CD4-positive, alpha-beta T cell (primary cell): Measurements from ENCODE around the gene GDF7. TPM values are rescaled to one million over a fixed set of nuclear protein-coding genes. Genes with fewer than 3 reads are reported as not detected.

Source experiments
- ATAC-seq: fragments of 200-7000 bp; cut with Tn5 transposase; one replicate; pipeline ENCODE4 v1.10.0; 2022; ENCODE audit warnings: mild to moderate bottlenecking; ENCODE audit not compliant: poor library complexity
- CTCF ChIA-PET: fragments of 350-600 bp; sonication (Branson Sonifier 250); formaldehyde crosslinking; loops from one replicate; lab custom pipeline; 2021; ENCODE audit warnings: antibody characterized with exemption, inconsistent platforms; lab: Charles Lee
- POLR2A ChIA-PET: fragments of 350-600 bp; sonication (Branson Sonifier 250); formaldehyde crosslinking; loops from one replicate; lab custom pipeline; 2021; ENCODE audit warnings: antibody characterized with exemption, inconsistent platforms; lab: Charles Lee
- DNase-seq, 14 experiments: peaks; one replicate each; pipeline ENCODE4 v3.0.0-alpha.2; 2013 to 2020; ENCODE audit warnings: mixed read lengths in 2 of 14
- H3K27ac ChIP-seq, 2 donors: one replicate each; pipeline versions ENCODE4 v1.5.1 to v1.7.0; 2013; ENCODE audit warnings: low read length in 2 of 2, low read depth in 1 of 2, mild to moderate bottlenecking in 1 of 2
- H3K27me3 ChIP-seq, 2 experiments: 1 replicate in 1 of 2; 2 replicates in 1 of 2; pipeline versions ENCODE4 v1.6.1 to v1.7.0; 2013; ENCODE audit warnings: low read length in 2 of 2, control low read depth in 1 of 2, mild to moderate bottlenecking in 1 of 2, moderate library complexity in 1 of 2; ENCODE audit not compliant: insufficient read depth in 2 of 2, control insufficient read depth in 1 of 2
- H3K36me3 ChIP-seq: one replicate; pipeline ENCODE4 v1.6.1; 2013; ENCODE audit warnings: low read length, control low read depth; ENCODE audit not compliant: insufficient read depth
- H3K4me1 ChIP-seq: one replicate; pipeline ENCODE4 v1.6.1; 2013; ENCODE audit warnings: low read length, control low read depth; ENCODE audit not compliant: insufficient read depth
- H3K4me3 ChIP-seq: one replicate; pipeline ENCODE4 v1.5.1; 2013; ENCODE audit warnings: mild to moderate bottlenecking, low read length, moderate library complexity
- H3K9me3 ChIP-seq, 2 experiments: 1 replicate in 1 of 2; 2 replicates in 1 of 2; pipeline versions ENCODE4 v1.6.1 to v1.7.0; 2013; ENCODE audit warnings: low read length in 2 of 2, mild to moderate bottlenecking in 2 of 2, control low read depth in 1 of 2, moderate library complexity in 1 of 2; ENCODE audit not compliant: control insufficient read depth in 1 of 2, insufficient read depth in 1 of 2
- H3K27ac Mint-ChIP-seq: one replicate; pipeline ENCODE4 v1.8.0; 2020; ENCODE audit warnings: mixed read lengths
- H3K27me3 Mint-ChIP-seq: one replicate; pipeline ENCODE4 v1.8.0; 2021; ENCODE audit warnings: mixed read lengths
- H3K36me3 Mint-ChIP-seq: one replicate; pipeline ENCODE4 v1.8.0; 2021; ENCODE audit warnings: low read depth, mixed read lengths
- H3K4me1 Mint-ChIP-seq: one replicate; pipeline ENCODE4 v1.8.0; 2021; ENCODE audit warnings: low read depth, mixed read lengths
- H3K4me3 Mint-ChIP-seq: one replicate; pipeline ENCODE4 v1.8.0; 2020; ENCODE audit warnings: mild to moderate bottlenecking, mixed read lengths
- H3K9me3 Mint-ChIP-seq: one replicate; pipeline ENCODE4 v1.8.0; 2020; ENCODE audit warnings: mixed read lengths
- CTCF ChIP-seq: fragments of 200-600 bp; IDR thresholded peaks from one replicate; pipeline ENCODE4 v1.8.0; 2022; ENCODE audit warnings: antibody characterized with exemption, mild to moderate bottlenecking
- intact Hi-C, 2 experiments: fragments of 100-400 bp; cut with DNase I in 1 of 2; cut with micrococcal nuclease in 1 of 2; formaldehyde crosslinking; loops; one replicate each; pipeline versions ENCODE4 v1.15.1 to v1.9.0; 2023 to 2025; cut with DNase I, micrococcal nuclease
- polyA plus RNA-seq, 2 donors: library from polyadenylated mRNA; unstranded; fragments of 120-200 nt; gene quantifications; one replicate each; pipeline ENCODE4 v1.2.1, GENCODE V29; 2013
- total RNA-seq, 174 experiments: library from RNA in 2 of 174; stranded (reverse) in 2 of 174; gene quantifications; one replicate each; pipeline ENCODE4 v1.2.3 and lab custom pipeline; 2021 to 2026

Gene GDF7
- total RNA-seq = under 1 TPM; 0.05 to 0.14 TPM
- 0.57 TPM for polyA plus RNA-seq (2013, experiment 1 of 2)
- 0.67 TPM for polyA plus RNA-seq (2013, experiment 2 of 2)
- 0 to 7.0 (median 1.4) reads per million in 172 experiments for total RNA-seq (lab: John Stamatoyannopoulos, UW)

- H3K27me3 Mint-ChIP-seq = peaks cover 80% of the 10 kb centered on the region
- ChIA-PET POLR2A (interaction anchor here (1.0 to 1.9 kb wide), 4 partner anchors 9 to 220 kb away, joined by 3 to 8 read pairs (median 4); partner anchors contain the start of genes HS1BP3 and RHOB), CTCF (interaction anchor here (1.6 to 8.0 kb wide), 2 partner anchors 16 to 297 kb away, joined by 5 to 52 read pairs; partner anchors contain the start of gene HS1BP3)
- DNase-seq = peak in 5 of 14 experiments; percentile 20 to 57 (median 24)
- H3K9me3 Mint-ChIP-seq = no peaks in the 10 kb centered on the region
- no peak for TF ChIP-seq CTCF
- H3K36me3 Mint-ChIP-seq = no peaks in the 10 kb centered on the region
- H3K4me1 Mint-ChIP-seq = peaks cover 29% of the 10 kb centered on the region
- no peak within 1 kb of the TSS for H3K27ac Mint-ChIP-seq
- Histone ChIP-seq H3K27me3 (peaks cover 85 to 92% of the 10 kb centered on the region in 2 experiments), H3K36me3 (no peaks in the 10 kb centered on the region), H3K9me3 (peaks cover 0 to 39% of the 10 kb centered on the region in 2 experiments), H3K4me3 (peak within 1 kb of the TSS; percentile 44), H3K4me1 (peaks cover 42% of the 10 kb centered on the region), H3K27ac (no peak within 1 kb of the TSS)
- ATAC-seq = peak; percentile 40
- H3K4me3 Mint-ChIP-seq = peak within 1 kb of the TSS; percentile 85
- intact Hi-C loops = loop anchor here in 1 of 2 experiments (10.0 kb wide), 1 partner anchor 158 kb away; the partner anchor contains the start of gene LDAH
Measured at GRCh38 chr2:20666304-20667150, at the start of gene GDF7. TSS of gene GDF7 (plus strand) at chr2:20667144. CDS start at chr2:20667240, 96 bp downstream.

- no peak for ATAC-seq
- H3K27ac Mint-ChIP-seq = no peak overlapping the region
- Histone ChIP-seq H3K36me3 (peaks cover 29% of the 10 kb centered on the region), H3K4me3 (no peak overlapping the region), H3K9me3 (no peaks in the 10 kb centered on the region), H3K27me3 (no peaks in the 10 kb centered on the region), H3K4me1 (no peaks in the 10 kb centered on the region), H3K27ac (no peak overlapping the region)
- H3K4me3 Mint-ChIP-seq = no peak overlapping the region
- ChIA-PET POLR2A (no interaction called here), CTCF (no interaction called here)
- H3K9me3 Mint-ChIP-seq = no peaks in the 10 kb centered on the region
- DNase-seq = peak in 3 of 14 experiments; percentile 7 to 59 (median 54)
- no peak for TF ChIP-seq CTCF
- intact Hi-C loops = no loop called here
- no peaks in the 10 kb centered on the region for H3K4me1 Mint-ChIP-seq
- peaks cover 36% of the 10 kb centered on the region for H3K36me3 Mint-ChIP-seq
- H3K27me3 Mint-ChIP-seq = no peaks in the 10 kb centered on the region
Measured at GRCh38 chr2:20617892-20618467, 49.0 kb upstream of the GDF7 start.

- Mint-ChIP-seq H3K4me1 (no peaks in the 10 kb centered on the region), H3K27me3 (no peaks in the 10 kb centered on the region), H3K4me3 (no peak overlapping the region), H3K9me3 (no peaks in the 10 kb centered on the region), H3K36me3 (peaks cover 38% of the 10 kb centered on the region), H3K27ac (no peak overlapping the region)
- DNase-seq (no peak), ATAC-seq (no peak)
- H3K9me3 ChIP-seq = no peaks in the 10 kb centered on the region
- ChIA-PET POLR2A (no interaction called here), CTCF (no interaction called here)
- H3K4me3 ChIP-seq = no peak overlapping the region
- intact Hi-C loops = no loop called here
- H3K27me3 ChIP-seq = no peaks in the 10 kb centered on the region
- H3K4me1 ChIP-seq = no peaks in the 10 kb centered on the region
- TF ChIP-seq CTCF = no peak
- H3K27ac ChIP-seq = no peak overlapping the region
- H3K36me3 ChIP-seq = peaks cover 34% of the 10 kb centered on the region
Measured at GRCh38 chr2:20618468-20618885, 48.5 kb upstream of the GDF7 start.
